Measurements from ENCODE around the gene ZBTB45.
A peak's percentile ranks its signal among the peaks of the same experiment; 100 is the strongest.
"Not testable (repeated sequence)": the region's sequence is repeated elsewhere in the genome, so short reads cannot be mapped to it uniquely, and the experiment has no call there.

ZBTB45 gene

DNA sequence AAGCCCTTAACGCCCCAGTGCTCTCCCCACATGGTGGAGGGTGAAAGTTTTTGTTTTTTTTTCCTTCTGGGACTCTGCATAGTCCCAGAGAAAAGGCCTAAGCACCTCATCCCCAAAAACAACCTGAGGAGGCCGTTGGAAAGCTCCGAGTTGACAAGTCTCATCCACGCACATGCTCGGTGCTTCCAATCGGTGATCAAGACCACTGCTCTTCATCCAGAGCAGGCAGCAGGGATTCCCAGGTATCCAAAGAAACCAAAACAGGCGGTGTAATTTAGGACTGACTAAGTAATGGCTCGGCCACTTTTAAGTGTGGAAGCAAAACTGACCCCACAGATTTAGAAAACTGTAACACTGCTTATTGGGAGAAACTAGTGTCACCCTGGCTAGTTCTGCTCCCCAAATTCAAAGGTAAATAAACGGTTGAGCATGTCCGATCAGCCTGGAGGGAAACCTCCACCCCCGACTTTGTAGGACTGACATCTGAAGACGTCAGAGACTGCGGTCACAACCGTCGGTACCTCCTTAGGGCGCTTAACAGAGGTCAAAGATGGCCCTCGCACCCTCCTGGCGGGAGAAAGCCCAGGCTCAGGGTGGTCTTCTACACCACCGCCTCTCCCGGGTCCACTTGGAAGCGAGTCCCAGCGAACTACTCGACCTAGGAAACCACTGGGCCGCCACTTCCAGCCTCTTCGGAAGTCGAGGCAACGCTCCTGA, 44.5 kb downstream of the ZBTB45 start:
- DNase-seq, result no peak

DNA sequence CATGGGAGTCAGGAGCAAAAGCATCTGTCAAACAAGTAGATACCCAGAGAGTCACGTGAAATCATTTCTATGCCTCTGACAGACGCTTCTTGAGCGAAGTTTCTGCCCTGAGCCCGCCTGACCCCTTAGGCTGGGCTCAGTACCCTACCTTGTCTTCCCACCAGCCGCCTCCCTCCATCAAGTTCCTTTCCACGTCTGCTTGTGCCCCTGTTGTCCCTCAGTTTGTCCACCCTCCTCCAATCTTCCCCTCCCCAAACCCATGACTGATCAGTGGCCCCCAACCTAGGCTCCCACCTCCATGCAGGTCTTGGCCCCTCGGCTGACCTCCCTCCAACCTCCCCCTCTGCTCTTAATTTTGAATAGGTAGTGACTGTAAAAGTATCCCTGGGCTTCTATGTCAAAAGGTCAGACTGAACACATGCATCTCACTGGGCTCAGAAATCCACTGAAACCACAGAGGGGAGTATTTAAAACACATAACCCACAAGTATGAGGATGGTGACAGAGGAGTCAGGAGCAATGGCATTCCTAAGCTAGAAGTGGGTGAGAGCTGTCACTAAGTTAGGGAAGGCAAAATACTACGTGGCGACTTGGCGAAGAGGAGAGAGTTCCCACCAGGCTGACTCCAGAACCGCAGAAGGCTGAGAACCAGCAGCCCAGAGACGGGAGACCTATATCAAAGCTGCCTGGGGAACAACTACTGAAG, 45.2 kb downstream of the ZBTB45 start:
- DNase-seq, result no peak

DNA sequence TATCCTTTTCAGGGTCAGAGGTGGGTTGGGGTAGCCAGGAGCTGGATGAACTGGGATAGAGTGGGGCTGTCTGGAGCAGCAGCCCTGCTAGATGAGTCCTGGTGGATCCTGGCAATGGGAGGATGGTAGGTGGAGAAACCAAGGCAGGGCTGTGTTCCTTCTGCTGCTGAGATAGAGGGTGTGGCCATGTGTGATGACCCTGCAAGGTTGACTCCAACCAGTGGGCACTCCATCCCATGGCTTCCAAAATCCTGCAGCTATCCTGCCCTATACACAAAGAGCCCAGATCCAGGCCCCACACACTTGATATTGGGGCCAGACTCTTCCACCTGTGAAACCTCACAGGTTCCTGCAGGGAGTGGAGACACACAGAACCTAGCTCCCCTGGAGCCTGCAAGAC, 45.8 kb downstream of the ZBTB45 start:
- no peak for DNase-seq

DNA sequence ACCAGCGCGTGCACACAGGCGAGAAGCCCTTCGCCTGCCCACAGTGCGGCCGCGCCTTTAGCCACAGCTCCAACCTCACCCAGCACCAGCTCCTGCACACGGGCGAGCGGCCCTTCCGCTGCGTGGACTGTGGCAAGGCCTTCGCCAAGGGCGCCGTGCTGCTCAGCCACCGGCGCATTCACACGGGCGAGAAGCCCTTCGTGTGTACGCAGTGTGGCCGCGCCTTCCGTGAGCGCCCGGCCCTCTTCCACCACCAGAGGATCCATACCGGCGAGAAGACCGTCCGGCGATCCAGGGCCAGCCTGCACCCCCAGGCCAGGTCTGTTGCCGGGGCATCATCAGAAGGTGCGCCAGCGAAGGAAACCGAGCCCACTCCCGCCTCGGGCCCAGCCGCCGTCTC, 47.9 kb downstream of the ZBTB45 start:
- no peak for DNase-seq

DNA sequence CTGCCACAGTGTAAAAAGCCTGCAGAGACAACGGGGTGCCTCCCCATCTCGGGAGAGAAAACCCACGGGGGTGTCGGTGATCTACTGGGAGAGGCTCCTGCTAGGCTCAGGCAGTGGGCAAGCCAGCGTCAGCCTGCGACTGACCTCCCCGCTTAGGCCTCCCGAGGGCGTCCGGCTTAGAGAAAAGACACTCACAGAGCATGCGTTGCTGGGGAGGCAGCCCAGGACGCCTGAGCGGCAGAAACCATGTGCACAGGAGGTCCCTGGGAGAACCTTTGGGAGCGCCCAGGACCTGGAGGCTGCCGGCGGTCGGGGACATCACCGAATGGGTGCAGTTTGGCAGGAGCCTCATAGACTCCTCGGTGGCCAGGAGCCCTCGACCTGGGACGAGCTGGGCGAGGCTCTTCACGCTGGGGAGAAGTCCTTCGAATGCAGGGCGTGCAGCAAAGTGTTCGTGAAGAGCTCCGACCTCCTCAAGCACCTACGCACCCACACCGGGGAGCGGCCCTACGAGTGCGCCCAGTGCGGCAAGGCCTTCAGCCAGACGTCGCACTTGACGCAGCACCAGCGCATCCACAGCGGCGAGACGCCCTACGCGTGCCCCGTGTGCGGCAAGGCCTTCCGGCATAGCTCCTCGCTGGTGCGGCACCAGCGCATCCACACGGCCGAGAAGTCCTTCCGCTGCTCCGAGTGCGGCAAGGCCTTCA, 48.6 kb downstream of the ZBTB45 start:
- not testable (repeated sequence) for DNase-seq

DNA sequence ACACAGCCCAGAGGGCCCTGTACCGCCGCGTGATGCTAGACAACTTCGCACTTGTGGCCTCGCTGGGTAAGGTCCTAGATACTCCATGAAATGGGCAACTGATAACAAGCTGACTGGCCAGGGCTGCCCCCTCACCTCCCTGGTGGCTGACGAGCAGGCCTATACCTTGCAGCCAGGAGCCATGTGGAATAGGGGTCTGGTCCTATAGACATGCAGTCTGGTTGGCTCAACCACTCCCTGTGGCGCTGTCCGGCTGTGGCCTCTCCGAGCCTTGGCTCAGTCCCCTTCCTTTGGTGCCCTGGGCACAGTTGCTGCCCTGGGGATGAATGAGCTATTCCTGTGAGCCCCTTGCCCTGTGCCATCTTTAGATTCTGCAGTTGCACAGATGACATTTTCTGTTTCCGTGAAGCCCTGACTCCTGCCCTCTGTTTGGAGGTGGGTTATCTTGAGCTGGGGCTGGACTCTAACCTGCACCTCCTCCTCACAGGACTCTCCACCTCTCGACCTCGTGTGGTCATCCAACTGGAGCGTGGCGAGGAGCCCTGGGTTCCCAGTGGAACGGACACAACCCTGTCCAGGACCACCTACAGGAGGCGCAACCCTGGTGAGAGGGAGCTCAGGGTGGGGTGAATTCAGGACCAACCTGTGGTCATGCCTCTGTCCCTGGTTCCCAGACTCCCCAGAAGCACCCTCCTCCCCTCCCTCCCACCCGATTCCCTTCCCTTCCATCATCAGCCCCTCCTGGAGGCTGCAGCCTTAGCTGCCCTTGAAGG, 50.2 kb downstream of the ZBTB45 start:
- no peak for DNase-seq

DNA sequence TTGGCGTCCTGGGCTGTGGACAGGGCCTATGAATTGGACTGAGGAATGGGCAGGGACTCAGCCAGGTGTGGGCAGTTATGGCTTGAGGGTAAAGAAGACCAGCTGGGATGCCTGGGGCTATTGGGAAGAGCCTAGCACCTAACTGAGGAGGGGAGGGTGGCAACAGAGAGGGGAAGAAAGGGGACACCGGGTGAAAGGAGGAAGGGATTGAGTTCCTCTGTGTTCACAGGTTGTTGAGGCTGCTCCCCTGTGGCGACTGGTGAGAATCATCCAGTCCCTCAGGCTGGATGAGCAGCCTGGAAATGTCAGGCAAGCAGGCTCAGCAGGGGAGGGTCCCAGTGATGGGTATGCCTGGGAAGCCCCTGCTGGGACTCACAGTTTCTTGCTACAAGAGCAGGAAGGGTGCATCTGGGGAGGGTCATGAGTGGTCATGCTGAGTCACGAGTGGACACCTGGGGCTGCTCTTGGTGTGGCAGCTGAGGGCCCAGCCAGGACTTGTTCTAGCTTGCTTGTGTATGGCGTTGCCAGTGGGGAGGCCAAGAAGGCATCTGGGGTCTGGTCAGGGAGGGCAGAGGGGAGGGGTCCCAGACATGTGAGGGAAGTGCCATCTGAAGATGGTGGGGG, 51.3 kb downstream of the ZBTB45 start:
- DNase-seq, result no peak

DNA sequence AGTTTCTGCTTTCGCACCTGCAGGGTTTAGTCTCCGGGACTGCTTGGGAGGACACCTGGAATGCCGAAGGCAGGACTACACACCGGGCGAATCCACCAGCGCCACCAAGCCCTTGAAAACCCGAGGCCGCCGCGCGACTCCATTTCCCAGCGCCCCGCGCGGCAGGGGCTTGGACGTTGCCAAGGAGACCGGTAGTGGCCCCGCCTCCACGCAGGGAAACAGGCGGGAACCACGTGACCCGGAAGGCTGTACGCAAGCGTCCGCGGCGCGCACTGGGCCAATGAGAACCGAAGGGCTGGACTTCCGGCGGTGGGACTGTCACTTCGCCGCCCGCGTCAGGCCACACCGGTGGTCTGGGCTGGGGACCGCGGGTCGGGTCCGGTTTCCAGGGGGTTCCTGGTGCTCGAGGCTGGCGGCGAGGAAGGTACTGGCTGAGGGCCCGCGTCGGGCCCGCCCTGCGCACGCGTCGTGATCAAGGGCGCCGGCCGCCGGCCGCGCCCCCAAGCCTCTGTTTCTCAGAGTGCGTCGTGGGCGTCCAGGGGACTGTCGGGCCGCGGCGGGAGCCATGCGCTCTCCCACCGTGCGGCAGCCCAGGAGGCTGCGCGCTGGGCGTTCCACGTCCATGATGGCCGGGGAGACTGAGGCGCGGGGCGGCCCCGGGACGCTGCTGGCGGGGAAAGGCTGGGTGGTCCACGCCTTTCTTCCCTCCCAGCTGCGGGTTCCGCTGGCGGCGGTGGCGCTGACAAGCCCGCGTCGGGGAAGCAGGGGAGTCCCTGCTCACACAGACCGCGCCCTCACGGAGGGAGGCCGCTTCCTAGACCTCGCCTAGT, 52.6 kb downstream of the ZBTB45 start, which contains the start of gene ZNF324:
TSS of gene ZNF324 (plus strand) at position 321 of the 830 bp plus-strand sequence. CDS start 2,106 bp downstream, outside the sequence.
- DNase-seq, result peak; percentile 95 to 96

DNA sequence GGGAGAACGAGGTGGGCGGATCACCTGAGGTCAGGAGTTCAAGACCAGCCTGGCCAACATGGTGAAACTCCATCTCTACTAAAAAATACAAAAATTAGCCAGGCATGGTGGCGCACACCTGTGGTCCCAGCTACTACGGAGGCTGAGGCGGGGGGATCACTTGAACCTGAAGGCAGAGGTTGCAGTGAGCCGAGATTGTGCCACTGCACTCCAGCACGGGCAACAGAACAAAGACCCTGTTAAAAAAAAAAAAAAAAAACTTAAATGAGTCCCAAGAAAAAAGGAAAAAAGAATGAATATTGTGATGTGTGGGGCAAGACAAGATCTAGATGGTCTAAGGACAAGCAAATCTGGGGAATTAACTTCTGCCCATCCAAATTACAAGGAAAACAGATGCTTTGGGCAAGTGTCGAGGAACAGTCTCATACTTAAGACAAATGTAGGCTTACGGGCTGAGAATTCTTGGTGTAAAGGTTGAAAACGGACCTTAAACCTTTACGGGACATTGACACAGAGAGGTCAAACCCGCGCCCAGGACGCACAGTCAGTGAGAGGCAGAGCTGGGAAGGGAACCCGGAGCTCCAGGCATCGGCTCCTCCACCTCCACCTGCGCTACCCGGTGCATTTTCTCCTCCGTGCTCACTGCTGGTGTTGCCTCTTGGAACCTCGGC, 53.4 kb downstream of the ZBTB45 start:
- no peak for DNase-seq

All from CD4-positive, alpha-beta T cell treated with Interferon alpha-2 for 1 hour (primary cell).